ENCODE measurements around the gene APC2. TPM values are rescaled to one million over a fixed set of nuclear protein-coding genes. Genes with fewer than 3 reads are reported as not detected.

APC2 gene
- total and polyA plus RNA-seq, 9 donors: under 0.01 to 0.28 (median 0.11) TPM; not detected in 1

DNA sequence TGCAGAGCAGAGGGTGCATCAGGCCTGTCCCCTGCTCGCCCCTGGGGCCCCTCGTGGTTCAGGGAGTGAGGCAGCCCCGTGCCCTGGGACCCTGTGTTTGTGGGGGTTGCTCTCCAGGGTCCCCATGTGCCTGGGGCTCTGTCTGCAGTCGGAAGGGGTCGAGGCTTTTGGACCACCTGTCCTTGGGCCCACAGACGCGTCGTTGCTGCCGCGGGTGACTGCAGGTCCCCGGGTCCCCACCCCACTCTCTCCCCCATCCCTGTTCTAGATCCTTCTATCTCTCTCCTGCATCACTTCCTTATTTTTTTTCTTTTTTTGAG is 38.3 kb downstream of the APC2 start:
- peaks cover 19% of the 10 kb centered on the region for H3K4me1 ChIP-seq (ENCODE audit: insufficient read depth)
- no peaks in the 10 kb centered on the region for H3K27me3 ChIP-seq
- H3K27ac ChIP-seq: no peak overlapping the region
- no peak overlapping the region for H3K4me3 ChIP-seq
- H3K36me3 ChIP-seq: no peaks in the 10 kb centered on the region
- TF ChIP-seq, protein P1, sequence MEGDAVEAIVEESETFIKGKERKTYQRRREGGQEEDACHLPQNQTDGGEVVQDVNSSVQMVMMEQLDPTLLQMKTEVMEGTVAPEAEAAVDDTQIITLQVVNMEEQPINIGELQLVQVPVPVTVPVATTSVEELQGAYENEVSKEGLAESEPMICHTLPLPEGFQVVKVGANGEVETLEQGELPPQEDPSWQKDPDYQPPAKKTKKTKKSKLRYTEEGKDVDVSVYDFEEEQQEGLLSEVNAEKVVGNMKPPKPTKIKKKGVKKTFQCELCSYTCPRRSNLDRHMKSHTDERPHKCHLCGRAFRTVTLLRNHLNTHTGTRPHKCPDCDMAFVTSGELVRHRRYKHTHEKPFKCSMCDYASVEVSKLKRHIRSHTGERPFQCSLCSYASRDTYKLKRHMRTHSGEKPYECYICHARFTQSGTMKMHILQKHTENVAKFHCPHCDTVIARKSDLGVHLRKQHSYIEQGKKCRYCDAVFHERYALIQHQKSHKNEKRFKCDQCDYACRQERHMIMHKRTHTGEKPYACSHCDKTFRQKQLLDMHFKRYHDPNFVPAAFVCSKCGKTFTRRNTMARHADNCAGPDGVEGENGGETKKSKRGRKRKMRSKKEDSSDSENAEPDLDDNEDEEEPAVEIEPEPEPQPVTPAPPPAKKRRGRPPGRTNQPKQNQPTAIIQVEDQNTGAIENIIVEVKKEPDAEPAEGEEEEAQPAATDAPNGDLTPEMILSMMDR (IDR thresholded peaks at IDR 0.05): no peak
- TF ChIP-seq EP300 (IDR thresholded peaks at IDR 0.05) (no peak), POLR2A (IDR thresholded peaks at IDR 0.05) (no peak)
- no peaks in the 10 kb centered on the region for H3K9me3 ChIP-seq
- DNase-seq: peak in 3 of 5 donors; percentile 15 to 42 (median 29)
- intact Hi-C loops (cut with DNase I): no loop called here
- 89 to 93% (median 89%) methylated on average over 11 of the region's 11 CpGs for WGBS, 3 donors

GRCh38 chr19:1489463-1490310 is 39.8 kb downstream of the APC2 start:
- peak in 1 of 5 donors; percentile 47 for DNase-seq
- Histone ChIP-seq H3K4me1 (ENCODE audit: insufficient read depth) (peaks cover 21% of the 10 kb centered on the region), H3K36me3 (no peaks in the 10 kb centered on the region), H3K9me3 (no peaks in the 10 kb centered on the region), H3K27me3 (no peaks in the 10 kb centered on the region), H3K4me3 (peak overlapping the region; percentile 60), H3K27ac (peak overlapping the region; percentile 44 to 63)
- WGBS, 3 donors: 21 to 26% (median 25%) methylated on average over 35 to 37 of the region's 37 CpGs
- TF ChIP-seq, protein P1 (IDR thresholded peaks at IDR 0.05): no peak
- intact Hi-C loops (cut with DNase I): no loop called here

DNA sequence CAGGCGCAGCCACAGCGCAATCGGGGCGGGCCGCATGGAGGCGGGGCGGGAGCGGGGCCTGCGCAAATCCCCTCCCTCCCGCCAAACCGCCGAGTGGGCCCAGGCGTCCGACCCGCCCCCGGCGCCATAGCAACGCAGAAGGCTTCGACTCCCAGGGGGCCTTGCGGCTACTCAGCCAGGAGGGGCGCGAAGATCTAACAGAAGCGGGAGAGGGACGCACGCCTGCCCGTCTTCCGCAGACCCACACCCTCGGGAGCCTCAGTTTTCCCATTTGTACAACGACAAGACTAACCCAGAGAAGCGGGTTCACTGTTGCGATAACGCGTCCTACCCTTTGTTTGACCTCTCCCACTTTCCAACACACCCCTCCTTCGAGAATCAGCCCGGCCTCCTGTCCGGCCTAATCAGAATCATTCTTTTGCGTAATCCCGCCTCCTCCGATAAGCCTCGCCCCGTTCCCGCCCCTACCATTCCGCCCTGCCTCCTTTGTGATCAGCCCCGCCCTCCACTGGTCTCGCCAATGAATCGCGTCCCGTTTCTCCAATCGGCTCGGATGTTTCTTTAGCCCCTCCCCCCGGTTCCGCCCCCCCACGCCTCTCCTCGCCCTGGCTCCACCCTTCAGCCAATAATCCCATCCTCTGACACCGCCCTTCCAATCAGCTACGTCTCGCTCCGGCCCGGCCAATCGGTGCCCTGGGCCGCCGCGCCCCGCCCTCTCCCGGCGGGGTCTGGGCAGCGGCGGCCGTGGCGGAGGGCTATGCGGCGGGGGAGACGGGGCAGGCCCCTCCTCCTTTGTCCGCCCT is 40.6 kb downstream of the APC2 start, which contains the start of gene PCSK4:
TSS of gene PCSK4 (minus strand) at position 40 of the 803 bp plus-strand sequence. CDS start at position 36, 4 bp downstream.
- WGBS, 3 donors: 0 to 1% (median 1%) methylated on average over 66 to 74 of the region's 74 CpGs
- no peak for TF ChIP-seq EP300 (IDR thresholded peaks at IDR 0.05)
- TF ChIP-seq, protein P1 (IDR thresholded peaks at IDR 0.05): peak in 1 of 3 donors; percentile 10
- TF ChIP-seq POLR2A (IDR thresholded peaks at IDR 0.05): no peak
- Histone ChIP-seq H3K36me3 (no peaks in the 10 kb centered on the region), H3K27me3 (no peaks in the 10 kb centered on the region), H3K4me1 (ENCODE audit: insufficient read depth) (peaks cover 21% of the 10 kb centered on the region), H3K27ac (peak within 1 kb of the TSS; percentile 44 to 63), H3K9me3 (no peaks in the 10 kb centered on the region), H3K4me3 (peak within 1 kb of the TSS; percentile 60)
- peak; percentile 99 to 100 (median 99) for DNase-seq
- intact Hi-C loops (cut with DNase I): no loop called here

DNA sequence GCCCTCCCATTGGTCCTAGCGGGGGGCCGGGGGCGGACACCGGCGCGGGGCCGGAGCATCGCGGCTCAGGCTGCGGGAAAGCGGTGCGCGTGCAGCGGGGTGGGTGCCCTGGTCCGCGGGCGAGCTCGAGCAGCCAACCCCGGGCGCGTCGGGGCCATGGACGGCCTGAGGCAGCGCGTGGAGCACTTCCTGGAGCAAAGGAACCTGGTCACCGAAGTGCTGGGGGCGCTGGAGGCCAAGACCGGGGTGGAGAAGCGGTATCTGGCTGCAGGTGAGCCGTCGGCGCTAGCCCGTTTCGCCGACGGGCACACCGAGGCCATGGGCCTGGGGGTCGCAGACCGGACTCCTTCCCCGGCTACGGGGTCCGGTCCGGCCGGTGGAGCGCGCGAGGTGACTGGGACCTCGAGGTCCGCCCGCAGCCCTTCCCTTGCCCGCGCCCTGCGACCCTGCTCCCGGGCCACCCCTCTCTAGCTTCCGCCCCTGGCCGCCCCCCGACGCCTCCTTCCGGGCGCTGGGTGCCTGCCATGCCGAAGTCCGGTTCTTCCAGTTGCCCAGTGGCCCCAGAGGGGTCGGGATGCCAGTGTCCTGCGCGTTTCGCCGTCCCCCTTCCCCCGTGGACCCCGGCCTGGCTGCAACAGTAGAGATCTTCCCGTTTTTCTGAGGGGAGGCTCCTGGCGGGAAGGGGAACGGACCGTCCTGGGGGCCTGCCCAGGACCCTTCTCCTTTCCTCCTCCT is 41.4 kb downstream of the APC2 start, which contains the start of gene REEP6:
TSS of gene REEP6 (plus strand) at position 68 of the 735 bp plus-strand sequence. CDS start at position 157, 89 bp downstream.
- no peaks in the 10 kb centered on the region for H3K27me3 ChIP-seq
- intact Hi-C loops (cut with DNase I): no loop called here
- WGBS, 3 donors: 3% methylated on average over 56 to 73 of the region's 73 CpGs
- H3K9me3 ChIP-seq: no peaks in the 10 kb centered on the region
- peaks cover 21% of the 10 kb centered on the region for H3K4me1 ChIP-seq (ENCODE audit: insufficient read depth)
- peak within 1 kb of the TSS; percentile 44 to 63 for H3K27ac ChIP-seq
- peak in 3 of 5 donors; percentile 35 to 66 (median 59) for DNase-seq
- no peak for TF ChIP-seq EP300 (IDR thresholded peaks at IDR 0.05)
- no peaks in the 10 kb centered on the region for H3K36me3 ChIP-seq
- peak within 1 kb of the TSS; percentile 60 for H3K4me3 ChIP-seq

Measured in ovary (tissue), 9 donors.